HG02678 (cell line): Measurements from ENCODE around the gene COL11A1.
"Not testable (repeated sequence)": the region's sequence is repeated elsewhere in the genome, so short reads cannot be mapped to it uniquely, and the experiment has no call there.

ENCODE experiments used
- ATAC-seq: cut with Tn5 transposase; IDR thresholded peaks from one replicate; pipeline ENCODE4 v1.9.1; 2021; ENCODE audit warnings: mild to moderate bottlenecking, moderate library complexity; ENCODE audit not compliant: unreplicated experiment

The COL11A1 gene

DNA sequence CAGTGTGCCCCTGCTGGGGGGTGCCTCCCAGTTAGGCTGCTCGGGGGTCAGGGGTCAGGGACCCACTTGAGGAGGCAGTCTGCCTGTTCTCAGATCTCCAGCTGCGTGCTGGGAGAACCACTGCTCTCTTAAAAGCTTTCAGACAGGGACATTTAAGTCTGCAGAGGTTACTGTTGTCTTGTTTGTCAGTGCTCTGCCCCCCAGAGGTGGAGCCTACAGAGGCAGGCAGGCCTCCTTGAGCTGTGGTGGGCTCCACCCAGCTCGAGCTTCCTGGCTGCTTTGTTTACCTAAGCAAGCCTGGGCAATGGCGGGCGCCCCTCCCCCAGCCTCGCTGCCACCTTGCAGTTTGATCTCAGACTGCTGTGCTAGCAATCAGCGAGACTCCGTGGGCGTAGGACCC lies 175.0 kb downstream of the COL11A1 start:
- ATAC-seq: not testable (repeated sequence)

DNA sequence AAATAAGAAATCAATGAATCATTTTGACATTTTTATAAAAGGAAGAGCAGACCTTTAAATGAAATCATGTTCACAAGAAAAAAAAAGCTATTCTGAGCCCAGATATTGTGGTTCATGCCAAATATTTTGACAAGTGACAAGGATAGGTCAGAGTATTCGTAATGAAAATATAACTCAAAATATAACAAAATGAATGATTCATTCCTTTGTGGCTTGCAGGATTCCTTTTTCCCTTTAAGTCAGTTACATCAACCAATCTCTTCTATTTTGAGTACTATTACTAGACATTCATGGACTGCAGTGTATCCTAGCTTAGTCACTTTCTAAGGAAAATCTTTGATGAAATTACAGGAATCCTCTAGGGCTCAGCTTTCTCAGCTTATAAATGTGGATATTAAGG lies 188.7 kb downstream of the COL11A1 start:
- no peak for ATAC-seq

DNA sequence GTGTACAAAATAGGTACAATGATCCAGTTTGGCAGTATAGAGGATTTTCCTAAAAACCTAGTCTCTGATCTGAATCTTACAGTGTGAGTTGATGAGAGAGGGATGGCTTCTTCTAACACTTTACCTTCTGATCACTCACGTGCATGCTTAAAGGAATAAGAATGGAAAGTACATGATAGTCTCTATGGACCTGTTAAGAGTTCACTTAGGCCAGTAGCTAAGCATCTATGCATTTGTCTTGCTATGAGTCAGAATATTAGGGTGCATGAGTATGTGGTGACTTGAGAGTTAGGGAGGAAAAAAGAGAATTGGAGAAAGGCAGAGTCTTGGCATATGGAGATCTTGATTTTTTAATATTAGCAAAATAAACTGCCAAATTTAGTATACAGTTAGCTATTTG lies 206.3 kb downstream of the COL11A1 start:
- ATAC-seq: no peak

DNA sequence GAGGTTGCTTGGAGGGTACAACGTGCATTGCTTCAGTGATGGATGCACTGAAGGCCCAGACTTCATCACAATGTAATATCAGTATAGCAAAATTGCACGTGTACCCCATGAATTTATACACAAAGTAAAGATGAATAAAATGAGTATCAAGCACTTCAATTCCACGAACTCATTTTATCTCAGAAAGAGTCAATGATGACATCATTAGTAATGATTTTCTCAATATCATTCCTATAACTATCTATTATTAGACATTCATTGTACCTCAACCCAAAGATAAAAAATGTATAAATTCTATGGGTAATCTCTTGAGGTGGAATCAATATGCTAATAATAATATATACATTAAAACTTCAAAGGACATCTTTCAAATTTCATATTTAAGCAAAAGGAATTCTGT lies 208.4 kb downstream of the COL11A1 start:
- no peak for ATAC-seq

DNA sequence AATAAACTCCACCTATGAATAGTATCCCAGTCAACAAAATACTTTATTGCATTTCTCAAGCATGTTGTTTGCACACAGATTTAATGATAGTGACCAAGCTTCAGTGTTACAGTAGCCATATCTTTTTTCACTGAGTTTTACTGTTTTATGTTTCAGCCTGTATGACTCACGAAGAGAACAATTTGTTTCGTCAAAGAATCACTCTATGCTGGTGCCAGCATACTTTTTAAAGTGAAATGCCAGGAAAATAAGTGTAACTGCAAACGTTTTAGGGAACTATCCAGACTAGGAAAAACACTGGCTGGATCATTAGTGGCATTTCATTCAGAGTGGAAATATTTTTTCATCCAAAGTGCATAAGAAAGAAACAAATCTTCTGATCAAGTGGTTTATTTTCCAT lies 210.8 kb downstream of the COL11A1 start:
- ATAC-seq: no peak

DNA sequence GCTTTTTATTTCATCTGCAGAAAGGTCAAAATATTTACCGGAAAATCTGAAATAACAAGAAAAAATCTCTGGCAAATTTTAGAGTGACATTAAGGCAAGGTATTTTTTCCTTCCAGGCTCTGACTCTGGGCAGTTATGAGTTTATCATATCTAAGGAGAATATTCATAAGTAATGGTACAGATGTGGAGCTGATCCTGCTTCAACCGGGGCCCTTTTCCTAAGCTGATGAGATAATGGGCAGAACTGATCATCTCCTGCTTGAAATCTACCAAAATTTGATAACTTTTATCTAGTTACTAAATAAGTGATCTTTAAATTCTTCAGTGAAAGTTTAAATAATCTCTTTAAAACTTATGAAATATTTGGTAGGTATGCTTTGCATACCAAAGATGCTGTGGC lies 211.6 kb downstream of the COL11A1 start:
- no peak for ATAC-seq

DNA sequence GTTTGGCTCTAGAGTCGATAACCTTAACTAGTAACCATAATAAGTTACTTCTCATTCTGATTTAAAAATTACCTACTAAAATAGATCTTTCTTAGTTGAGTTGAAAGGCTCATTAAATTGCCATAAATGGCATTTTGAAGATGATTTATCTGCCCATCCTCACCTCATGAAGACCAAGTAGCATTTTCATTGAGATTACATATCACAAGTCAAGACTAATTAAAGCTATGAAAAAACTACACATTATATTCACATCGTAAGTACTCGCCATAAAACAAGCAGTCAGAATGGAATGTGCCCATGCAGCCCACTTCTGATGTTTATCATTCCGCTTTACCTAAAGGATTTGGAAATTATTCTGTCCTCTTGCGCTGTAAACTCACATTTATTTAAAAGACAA lies 212.0 kb downstream of the COL11A1 start:
- no peak for ATAC-seq

DNA sequence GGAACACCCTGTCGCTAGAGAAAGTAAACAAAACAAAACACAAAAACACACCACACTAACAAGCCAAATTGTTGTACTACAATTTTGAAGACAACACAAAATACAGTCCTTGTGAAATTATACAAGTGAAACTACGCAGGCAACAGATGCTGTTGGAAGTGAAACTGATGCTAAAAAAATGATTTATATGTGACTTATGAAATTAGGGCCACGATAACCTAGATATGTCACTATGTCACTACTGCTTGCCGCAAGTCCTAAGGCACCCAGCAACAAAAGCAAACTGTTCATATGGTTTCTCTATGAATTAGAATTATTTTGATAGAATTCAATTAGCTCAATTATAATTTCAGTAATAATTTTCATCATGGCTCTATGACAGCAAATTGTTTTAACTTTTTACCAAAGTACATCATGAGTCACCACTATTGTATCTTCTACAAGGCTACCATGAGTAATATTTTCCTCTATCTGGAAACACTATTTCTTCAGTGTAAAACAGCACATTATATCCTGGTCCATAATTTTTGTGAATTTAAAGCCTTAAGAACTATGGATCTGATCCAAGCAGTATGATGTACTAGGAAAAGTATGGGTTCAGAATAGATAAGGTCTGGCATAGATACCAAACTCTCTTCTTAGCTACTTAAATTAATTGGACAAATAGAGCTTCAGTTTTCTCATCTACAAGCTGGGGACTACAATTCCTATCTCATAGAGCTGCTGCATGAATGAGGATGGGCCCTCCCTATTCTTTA lies 216.3 kb downstream of the COL11A1 start:
- ATAC-seq: no peak

DNA sequence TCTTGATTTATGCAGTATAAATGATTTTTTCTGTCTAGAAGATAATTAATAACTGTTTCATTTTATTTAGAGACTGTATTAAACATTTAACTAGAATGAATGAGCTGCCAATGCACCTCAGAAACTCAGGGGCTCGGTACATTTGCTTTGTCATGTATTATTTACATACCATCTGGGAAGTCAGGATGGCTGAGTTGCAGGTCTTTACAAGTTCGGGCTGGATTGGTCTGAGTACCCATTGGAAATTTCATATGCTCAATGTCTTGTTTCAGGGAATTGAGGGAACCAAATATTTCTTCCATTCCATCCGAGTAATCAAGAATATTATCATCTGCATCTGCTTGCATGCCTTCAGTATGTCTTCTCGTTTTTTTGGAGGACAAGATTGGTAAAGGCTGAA lies 221.7 kb downstream of the COL11A1 start:
- no peak for ATAC-seq

DNA sequence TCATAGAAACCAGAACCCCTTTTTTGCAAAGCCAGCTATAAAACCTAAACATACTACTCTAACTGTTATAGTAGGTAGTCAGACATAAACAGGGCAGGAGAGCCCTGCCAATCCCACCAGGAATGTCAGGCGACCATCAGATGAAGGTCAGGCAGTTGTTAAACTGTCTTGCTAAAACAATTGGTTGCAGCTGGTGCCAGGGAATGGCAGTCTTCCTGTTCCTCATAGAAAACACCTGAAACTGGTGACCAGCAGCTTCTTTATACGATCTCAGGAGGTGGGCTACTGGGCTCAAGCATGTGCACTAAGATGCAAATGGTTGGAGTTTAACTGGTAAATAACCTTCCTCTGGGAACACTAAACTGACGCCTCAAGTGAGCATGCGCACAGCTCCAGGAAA lies 224.1 kb downstream of the COL11A1 start:
- ATAC-seq: no peak

DNA sequence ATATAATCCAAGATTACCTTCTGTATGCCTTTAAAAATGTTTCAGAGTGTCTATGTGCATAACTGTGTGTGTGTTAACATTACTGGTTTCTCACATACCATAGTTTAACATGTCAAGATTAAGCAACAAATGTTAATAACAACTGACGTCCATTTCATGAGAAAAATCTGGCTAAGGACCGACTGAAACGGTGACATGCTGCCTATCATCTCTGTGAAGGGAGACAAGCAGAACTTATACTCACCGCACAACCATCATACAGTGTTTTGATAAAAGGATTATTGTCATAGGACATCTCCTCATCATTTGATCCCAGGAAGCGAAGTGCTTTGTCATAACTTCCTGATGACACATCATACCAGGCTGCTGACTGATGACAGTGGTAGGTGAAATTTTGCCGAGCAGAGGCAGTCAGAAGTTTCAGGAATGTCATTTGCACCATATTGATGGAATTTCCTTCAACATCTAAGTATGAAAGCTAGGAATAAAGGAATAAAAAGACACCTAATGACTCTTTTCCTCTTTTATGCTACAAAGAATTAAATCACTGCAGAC lies 228.8 kb downstream of the COL11A1 start:
- no peak for ATAC-seq

DNA sequence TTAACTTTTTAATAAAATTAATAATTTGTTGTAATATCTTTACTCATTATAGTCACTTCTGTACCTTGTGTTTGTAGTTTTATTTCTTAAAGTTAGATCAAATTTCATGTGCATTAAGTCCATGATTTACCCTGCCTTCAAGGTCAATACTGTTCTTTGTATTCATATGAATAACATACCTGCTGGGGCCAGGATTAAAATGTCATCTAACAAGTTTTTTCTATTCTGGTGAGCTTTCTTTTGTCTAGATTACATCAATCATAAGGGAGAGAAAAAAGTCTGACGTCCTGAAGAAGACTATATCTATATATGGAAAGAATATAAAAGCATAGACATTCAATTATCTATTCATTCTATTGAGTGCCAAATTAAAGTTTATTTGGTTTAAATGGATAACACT lies 232.6 kb downstream of the COL11A1 start:
- ATAC-seq: no peak

DNA sequence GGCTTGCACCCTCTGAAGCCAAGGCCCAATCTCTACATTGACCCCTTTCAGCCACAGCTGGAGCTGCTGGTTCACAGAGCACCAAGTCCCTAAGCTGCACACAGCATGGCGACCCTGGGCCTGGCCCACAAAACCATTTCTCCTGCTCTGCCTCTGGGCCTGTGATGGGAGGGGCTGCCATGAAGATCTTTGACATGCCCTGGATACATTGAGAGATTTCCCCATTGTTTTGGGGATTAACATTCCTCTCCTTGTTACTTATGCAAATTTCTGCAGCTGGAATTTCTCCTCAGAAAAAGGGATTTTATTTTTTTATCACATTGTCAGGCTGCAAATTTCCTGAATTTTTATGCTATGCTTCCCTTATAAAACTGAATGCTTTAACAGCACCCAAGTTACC lies 235.8 kb downstream of the COL11A1 start:
- no peak for ATAC-seq

DNA sequence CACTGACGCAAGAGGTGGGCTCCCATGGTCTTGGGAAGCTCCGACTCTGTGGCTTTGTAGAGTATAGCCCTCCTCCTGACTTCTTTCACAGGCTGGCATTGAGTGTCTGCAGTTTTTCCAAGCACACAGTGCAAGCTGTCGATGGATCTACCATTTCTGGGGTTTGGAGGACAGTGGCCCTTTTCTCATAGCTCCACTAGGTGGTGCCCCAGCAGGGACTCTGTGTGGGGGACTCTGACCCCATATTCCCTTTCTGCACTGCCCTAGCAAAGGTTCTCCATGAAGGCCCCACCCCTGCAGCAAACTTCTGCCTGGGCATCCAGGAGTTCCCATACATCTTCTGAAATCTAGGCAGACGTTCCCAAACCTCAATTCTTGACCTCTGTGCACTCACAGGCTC lies 236.2 kb downstream of the COL11A1 start:
- ATAC-seq: no peak

DNA sequence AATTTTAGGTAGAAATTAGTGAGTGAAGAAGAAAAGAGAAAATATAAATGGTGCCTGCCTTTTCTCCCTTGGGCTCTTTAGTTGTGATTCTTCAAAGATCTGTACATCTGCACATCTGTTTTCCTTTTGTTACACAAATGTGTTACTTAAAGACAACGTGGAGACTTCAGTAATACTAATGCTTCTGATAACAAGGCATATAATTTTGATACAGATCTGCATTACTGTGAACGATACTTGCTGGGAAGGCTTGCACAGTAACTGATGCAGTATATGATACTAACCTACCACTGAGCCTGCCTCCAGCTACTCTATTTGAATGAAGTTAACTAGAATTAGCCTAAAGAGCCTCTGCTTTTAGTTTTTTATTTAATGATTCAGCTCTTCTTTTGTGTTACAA lies 244.6 kb downstream of the COL11A1 start:
- no peak for ATAC-seq

DNA sequence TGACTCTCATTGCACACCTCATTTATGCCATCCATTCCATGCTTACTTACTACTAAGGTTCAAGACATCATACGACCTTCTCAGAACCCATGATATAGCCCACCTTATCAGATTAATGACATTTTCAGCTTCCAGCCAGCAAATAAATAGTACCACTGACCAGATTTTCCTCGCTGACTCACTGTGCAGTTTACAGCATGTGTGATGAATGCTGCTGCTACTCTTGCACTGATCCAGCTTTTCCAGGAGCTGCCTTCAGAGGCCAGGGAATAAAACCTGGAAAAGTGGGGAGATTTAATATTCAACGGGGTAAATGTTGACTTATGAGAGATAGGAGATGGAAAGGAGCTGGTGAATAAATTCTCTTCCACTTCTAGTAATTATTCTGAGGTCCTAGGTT lies 247.1 kb downstream of the COL11A1 start:
- ATAC-seq: no peak

DNA sequence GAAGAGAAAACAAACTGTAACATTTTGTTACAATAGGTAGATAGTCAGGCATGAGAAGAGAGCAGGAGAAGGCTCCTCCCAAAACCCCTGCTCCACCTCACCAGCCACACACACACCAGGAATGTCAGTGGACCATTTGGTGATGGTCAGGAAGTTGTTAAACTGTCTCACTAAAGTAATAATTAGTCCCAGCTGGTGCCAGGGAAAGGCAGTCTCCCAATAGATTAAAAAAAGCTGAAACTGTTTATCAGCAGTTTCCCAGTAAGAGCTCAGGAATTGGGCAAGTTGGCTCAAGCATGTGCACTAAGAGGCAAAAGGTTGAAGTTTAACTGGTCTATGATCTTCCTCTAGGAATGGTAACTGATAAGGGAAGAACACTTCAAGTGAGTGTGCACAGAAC lies 249.6 kb downstream of the COL11A1 start:
- no peak for ATAC-seq

DNA sequence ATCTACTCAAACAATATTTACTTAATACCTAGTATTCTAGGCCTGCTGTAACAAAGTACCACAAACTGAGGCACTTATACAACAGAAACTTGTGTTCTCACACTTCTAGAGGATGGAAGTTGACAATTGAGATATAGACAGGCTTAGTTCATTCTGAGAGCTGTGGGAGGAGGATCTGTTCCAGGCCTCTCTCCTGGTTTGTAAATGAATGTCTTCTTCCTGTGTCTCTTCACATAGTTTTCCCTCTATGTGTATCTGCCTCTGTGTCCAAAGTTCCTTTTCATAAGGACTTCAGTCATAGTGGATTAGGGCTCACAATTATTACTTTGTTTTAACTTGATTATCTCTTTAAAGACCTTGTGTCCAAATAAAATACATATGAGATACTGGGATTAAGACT lies 251.1 kb downstream of the COL11A1 start:
- no peak for ATAC-seq

DNA sequence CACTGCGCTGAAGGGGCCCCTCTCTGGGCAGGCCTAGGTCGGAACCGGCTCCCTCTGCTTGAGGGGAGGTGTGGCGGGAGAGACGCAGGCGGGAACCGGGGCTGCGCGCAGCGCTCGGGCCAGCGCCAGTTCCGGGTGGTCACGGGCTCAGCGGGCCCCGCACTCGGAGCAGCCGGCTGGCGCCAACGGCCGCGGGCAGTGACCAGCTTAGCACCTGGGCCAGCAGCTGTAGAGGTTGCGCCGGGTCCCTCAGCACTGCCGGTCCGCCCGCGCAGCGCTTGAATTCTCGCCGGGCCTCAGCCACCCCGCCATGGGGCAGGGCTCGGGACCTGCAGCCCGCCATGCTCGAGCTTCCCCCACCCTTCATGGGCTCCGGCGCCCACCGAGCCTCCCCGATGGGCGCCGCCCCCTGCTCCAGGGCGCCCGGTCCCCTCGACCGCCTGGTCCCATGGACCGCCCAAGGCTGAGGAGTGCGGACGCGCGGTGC lies 254.6 kb downstream of the COL11A1 start:
- ATAC-seq: no peak

DNA sequence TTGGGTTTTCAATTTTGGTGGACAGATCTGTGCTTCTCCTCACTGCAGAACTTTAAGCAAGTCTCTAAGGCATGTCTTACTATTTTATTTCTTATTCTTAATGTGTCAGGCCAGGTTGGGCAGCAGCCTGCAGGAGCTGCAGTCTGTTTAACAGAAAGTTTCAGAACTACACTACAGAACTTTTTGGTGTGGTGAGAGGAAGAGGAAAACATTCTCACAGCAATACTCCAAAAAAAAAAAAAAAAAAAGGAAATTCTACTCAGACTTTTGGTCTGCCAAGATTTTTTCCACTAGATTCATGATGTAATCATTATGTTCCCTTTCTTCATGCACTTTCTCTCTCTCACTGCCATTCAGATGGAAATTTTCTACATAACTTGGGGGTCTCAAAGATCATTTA lies 255.2 kb downstream of the COL11A1 start:
- ATAC-seq: no peak

DNA sequence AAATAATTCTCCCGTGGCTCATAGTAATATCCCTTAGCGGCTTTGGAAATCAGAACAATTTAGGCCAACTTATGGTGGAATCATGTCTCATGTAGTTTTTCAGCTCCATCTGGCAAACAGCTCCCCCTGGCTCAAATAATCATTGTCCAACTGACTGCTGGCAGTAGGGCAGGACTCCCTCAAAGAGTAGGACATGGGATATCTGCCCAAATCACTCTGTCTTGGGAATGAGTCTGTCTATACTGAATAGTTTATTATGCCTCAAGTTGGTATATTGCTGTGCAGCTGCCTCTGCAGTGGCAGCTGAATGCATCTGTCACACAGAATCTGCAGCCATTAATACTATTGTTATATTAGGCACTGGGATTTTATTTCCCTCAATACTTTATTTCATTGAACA lies 255.7 kb downstream of the COL11A1 start:
- no peak for ATAC-seq

DNA sequence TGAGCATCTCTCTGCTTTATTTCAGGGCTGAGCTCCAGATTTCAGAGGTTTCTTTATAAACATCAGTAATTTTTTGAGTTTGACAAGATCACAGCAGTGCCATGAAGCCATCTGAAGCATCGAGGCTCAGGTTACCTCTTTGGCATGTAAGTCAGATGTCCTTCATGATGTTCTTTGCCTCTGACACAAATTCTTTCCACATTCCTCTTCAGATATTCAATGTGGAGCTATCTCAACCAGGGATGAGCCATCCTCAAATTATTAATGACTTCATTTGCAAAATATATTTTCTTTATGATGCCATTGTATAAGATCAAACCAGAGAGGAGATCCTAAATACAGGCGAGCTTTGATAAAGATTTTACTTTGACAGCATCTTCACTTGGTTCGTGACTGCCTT lies 256.7 kb downstream of the COL11A1 start:
- ATAC-seq: no peak

DNA sequence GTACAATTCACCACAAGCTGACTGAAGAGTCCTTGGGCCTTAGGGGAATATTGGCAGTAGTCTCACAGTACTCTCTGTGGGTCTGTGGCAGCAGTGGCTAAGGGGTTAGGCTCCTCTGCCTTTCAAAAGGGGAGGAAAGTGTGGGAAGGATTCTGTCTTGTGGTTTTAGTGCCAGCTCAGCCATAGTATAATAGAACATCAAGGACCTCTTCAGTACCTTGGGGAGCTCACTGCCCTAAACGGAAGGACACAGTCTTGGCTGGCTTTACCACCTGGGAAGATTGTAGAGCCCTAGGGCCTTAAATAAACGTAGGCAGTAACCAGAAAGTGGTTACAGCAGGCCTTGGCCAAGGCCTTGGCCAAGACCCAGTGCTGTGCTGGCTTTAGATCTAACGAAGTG lies 265.7 kb downstream of the COL11A1 start:
- ATAC-seq: no peak
